Keratinocyte (primary cell): Measurements from ENCODE around the gene ZNF79.

Source experiments
- CTCF ChIP-seq, 3 experiments: IDR thresholded peaks in 1 of 3; conservative IDR thresholded peaks in 1 of 3; optimal IDR thresholded peaks in 1 of 3; 2 replicates in 2 of 3; 3 replicates in 1 of 3; pipeline versions ENCODE3 to v1.5.1; 2011; ENCODE audit warnings: low read length in 3 of 3, mild to moderate bottlenecking in 3 of 3, moderate library complexity in 2 of 3, control low read depth in 1 of 3, inconsistent platforms in 1 of 3; ENCODE audit not compliant: insufficient read depth in 2 of 3; ENCODE audit errors: extremely low read depth in 1 of 3
- EZH2 ChIP-seq: IDR thresholded peaks from one replicate; pipeline ENCODE4 v1.6.1; 2012; ENCODE audit warnings: inconsistent platforms, mild to moderate bottlenecking, low read length, moderate library complexity

GRCh38 chr9:127402401-127403090 lies 21.6 kb upstream of the ZNF79 start:
- TF ChIP-seq EZH2: no peak
- no peak for TF ChIP-seq CTCF (optimal IDR thresholded peaks at IDR 0.05 in 1 of 3, IDR thresholded peaks at IDR 0.05 in 1 of 3, conservative IDR thresholded peaks at IDR 0.05 in 1 of 3; ENCODE audit: extremely low read depth in 1 of 3, insufficient read depth in 2 of 3, low read length in 3 of 3)
